Keratinocyte (primary cell): ENCODE measurements around the gene MDH2.

Experiments
- EZH2 ChIP-seq: IDR thresholded peaks from one replicate; pipeline ENCODE4 v1.6.1; 2012; ENCODE audit warnings: inconsistent platforms, mild to moderate bottlenecking, low read length, moderate library complexity
- TF ChIP-seq, protein P1 (sequence below), 3 experiments: IDR thresholded peaks in 1 of 3; conservative IDR thresholded peaks in 1 of 3; optimal IDR thresholded peaks in 1 of 3; 2 replicates in 2 of 3; 3 replicates in 1 of 3; pipeline versions ENCODE3 to v1.5.1; 2011; ENCODE audit warnings: low read length in 3 of 3, mild to moderate bottlenecking in 3 of 3, moderate library complexity in 2 of 3, control low read depth in 1 of 3, inconsistent platforms in 1 of 3; ENCODE audit not compliant: insufficient read depth in 2 of 3; ENCODE audit errors: extremely low read depth in 1 of 3

DNA sequence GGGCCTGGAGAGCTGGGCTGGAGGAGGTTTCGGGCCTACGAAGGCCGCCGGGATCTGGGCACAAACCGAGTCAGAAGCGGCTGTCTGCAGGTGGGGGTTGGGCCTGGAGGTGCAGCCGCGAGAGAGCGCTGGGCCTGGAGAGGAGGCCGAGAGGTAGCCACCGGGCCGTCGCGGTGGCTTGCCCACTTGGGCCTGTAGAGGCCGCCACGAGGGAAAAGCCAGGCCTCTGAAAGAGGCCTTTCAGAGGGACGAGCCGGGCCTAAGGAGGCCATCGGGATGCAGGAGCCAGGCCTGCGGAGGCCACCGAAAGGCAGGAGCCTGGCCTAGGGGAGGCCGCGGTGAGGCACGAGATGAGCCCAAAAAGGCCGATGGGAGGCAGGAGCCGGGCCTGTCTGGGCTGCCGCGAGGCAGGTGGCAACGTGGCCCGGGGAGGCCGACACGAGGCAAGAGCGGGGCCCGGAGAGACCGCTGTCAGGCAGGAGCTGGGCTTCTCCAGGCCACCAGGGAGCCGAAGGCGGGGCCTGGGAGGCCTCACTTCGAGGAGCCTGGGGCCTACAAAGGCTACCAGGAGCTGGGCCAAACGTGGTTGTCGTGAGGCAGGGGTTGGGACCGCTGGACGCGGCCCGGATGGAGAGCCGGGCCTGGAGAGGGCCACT, 25.6 kb downstream of the MDH2 start:
- no peak for TF ChIP-seq EZH2
- TF ChIP-seq, protein P1, sequence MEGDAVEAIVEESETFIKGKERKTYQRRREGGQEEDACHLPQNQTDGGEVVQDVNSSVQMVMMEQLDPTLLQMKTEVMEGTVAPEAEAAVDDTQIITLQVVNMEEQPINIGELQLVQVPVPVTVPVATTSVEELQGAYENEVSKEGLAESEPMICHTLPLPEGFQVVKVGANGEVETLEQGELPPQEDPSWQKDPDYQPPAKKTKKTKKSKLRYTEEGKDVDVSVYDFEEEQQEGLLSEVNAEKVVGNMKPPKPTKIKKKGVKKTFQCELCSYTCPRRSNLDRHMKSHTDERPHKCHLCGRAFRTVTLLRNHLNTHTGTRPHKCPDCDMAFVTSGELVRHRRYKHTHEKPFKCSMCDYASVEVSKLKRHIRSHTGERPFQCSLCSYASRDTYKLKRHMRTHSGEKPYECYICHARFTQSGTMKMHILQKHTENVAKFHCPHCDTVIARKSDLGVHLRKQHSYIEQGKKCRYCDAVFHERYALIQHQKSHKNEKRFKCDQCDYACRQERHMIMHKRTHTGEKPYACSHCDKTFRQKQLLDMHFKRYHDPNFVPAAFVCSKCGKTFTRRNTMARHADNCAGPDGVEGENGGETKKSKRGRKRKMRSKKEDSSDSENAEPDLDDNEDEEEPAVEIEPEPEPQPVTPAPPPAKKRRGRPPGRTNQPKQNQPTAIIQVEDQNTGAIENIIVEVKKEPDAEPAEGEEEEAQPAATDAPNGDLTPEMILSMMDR (optimal IDR thresholded peaks at IDR 0.05 in 1 of 3, IDR thresholded peaks at IDR 0.05 in 1 of 3, conservative IDR thresholded peaks at IDR 0.05 in 1 of 3; ENCODE audit: extremely low read depth in 1 of 3, insufficient read depth in 2 of 3, low read length in 3 of 3), result no peak
